Endothelial cell of umbilical vein (primary cell): Measurements from ENCODE around the gene OR2V1. TPM values are rescaled to one million over a fixed set of nuclear protein-coding genes. Genes with fewer than 3 reads are reported as not detected.
A peak's percentile ranks its signal among the peaks of the same experiment; 100 is the strongest.

ENCODE experiments used
- BruUV-seq: library from RNA; stranded (reverse); fragments of 400-500 nt; replicated peaks from 2 replicates; lab custom pipeline; 2021; lab: Mats Ljungman, UMichigan
- CTCF ChIA-PET: fragments of 300-600, 350-600 bp; sonication (Branson Sonifier 250); formaldehyde crosslinking; loops from one replicate; lab custom pipeline; 2021; ENCODE audit warnings: antibody characterized with exemption, inconsistent platforms; lab: Charles Lee
- POLR2A ChIA-PET: fragments of 300-600, 350-600 bp; sonication (Branson Sonifier 250); formaldehyde crosslinking; loops from one replicate; lab custom pipeline; 2021; ENCODE audit warnings: antibody characterized with exemption, inconsistent platforms; lab: Charles Lee
- DNase-seq: peaks from one replicate; pipeline ENCODE4 v3.0.0-alpha.2; 2011; ENCODE audit warnings: low read depth, low spot score
- FAIRE-seq: peaks from 2 replicates; lab custom pipeline; 2011; peaks lifted over from hg19 to GRCh38; lab: Jason Lieb, UNC
- H2AFZ ChIP-seq: 2 replicates; pipeline ENCODE4 v1.6.0; 2012; ENCODE audit warnings: low read depth, low read length, control low read depth, inconsistent platforms
- H3K27ac ChIP-seq: 2 replicates; pipeline ENCODE4 v1.5.1; 2011; ENCODE audit warnings: low read depth, mild to moderate bottlenecking, control low read depth, low read length, moderate library complexity; ENCODE audit not compliant: insufficient read depth
- H3K27me3 ChIP-seq, 2 experiments: 2 replicates each; pipeline versions ENCODE4 v1.6.0 to v1.6.1; 2011; ENCODE audit warnings: low read length in 2 of 2, mixed read lengths in 1 of 2; ENCODE audit not compliant: control insufficient read depth in 2 of 2, insufficient read depth in 2 of 2
- H3K36me3 ChIP-seq, 2 experiments: 2 replicates in 1 of 2; 3 replicates in 1 of 2; pipeline ENCODE4 v1.5.1; 2011; ENCODE audit warnings: low read length in 2 of 2, mild to moderate bottlenecking in 1 of 2, moderate library complexity in 1 of 2; ENCODE audit not compliant: control insufficient read depth in 2 of 2, insufficient read depth in 2 of 2; ENCODE audit errors: extremely low read depth in 1 of 2
- H3K4me1 ChIP-seq: 3 replicates; pipeline ENCODE4 v1.5.1; 2011; ENCODE audit warnings: mild to moderate bottlenecking, low read length; ENCODE audit not compliant: control insufficient read depth, insufficient read depth; ENCODE audit errors: extremely low read depth
- H3K4me2 ChIP-seq: 2 replicates; pipeline ENCODE4 v1.6.1; 2011; ENCODE audit warnings: low read length, control low read depth, mixed read lengths; ENCODE audit not compliant: insufficient read depth
- H3K4me3 ChIP-seq, 3 experiments: fragments of 200-600 bp in 1 of 3; sonication (generic), shearing (Covaris generic) in 1 of 3; replicated peaks in 1 of 3; 2 replicates each; pipeline ENCODE4 v1.5.1; 2011 to 2016; ENCODE audit warnings: control low read depth in 3 of 3, low read length in 3 of 3, mild to moderate bottlenecking in 2 of 3, inconsistent platforms in 1 of 3, low read depth in 1 of 3, moderate library complexity in 1 of 3; ENCODE audit not compliant: insufficient read depth in 1 of 3
- H3K79me2 ChIP-seq: 2 replicates; pipeline ENCODE4 v1.6.0; 2012; ENCODE audit warnings: low read length, inconsistent platforms; ENCODE audit not compliant: control insufficient read depth, insufficient read depth
- H3K9ac ChIP-seq: replicated peaks from 2 replicates; pipeline ENCODE3; 2011; ENCODE audit warnings: low read length, control low read depth; ENCODE audit not compliant: insufficient read depth; ENCODE audit errors: extremely low read depth
- H3K9me1 ChIP-seq: replicated peaks from 3 replicates; pipeline ENCODE4 v1.6.0; 2011; ENCODE audit warnings: mild to moderate bottlenecking, low read length; ENCODE audit not compliant: control insufficient read depth, insufficient read depth; ENCODE audit errors: extremely low read depth
- H3K9me3 ChIP-seq: replicated peaks from 2 replicates; pipeline ENCODE4 v1.5.1; 2012; ENCODE audit warnings: low read length, inconsistent platforms; ENCODE audit not compliant: control insufficient read depth, insufficient read depth
- H4K20me1 ChIP-seq: replicated peaks from 2 replicates; pipeline ENCODE3; 2011; ENCODE audit warnings: mild to moderate bottlenecking, low read length; ENCODE audit not compliant: control insufficient read depth, insufficient read depth; ENCODE audit errors: extremely low read depth
- CTCF ChIP-seq, 2 donors: IDR thresholded peaks; 1 replicate in 1 of 2; 2 replicates in 1 of 2; pipeline ENCODE4 v1.5.1; 2011; ENCODE audit warnings: low read length in 2 of 2, mild to moderate bottlenecking in 2 of 2, moderate library complexity in 2 of 2, control low read depth in 1 of 2, inconsistent platforms in 1 of 2, low read depth in 1 of 2; ENCODE audit not compliant: insufficient read depth in 1 of 2; ENCODE audit errors: extremely low read depth in 1 of 2
- EZH2 ChIP-seq: IDR thresholded peaks from 2 replicates; pipeline ENCODE4 v1.6.1; 2012; ENCODE audit warnings: borderline replicate concordance, low read depth, mild to moderate bottlenecking, moderate library complexity, low read length, inconsistent platforms; ENCODE audit not compliant: severe bottlenecking
- FOS ChIP-seq: IDR thresholded peaks from 2 replicates; pipeline ENCODE4 v1.6.1; 2011; ENCODE audit warnings: mild to moderate bottlenecking, low read length, moderate library complexity, borderline replicate concordance; ENCODE audit not compliant: insufficient read depth
- GATA2 ChIP-seq: IDR thresholded peaks from 2 replicates; pipeline ENCODE4 v1.7.0; 2011; ENCODE audit warnings: low read depth, mild to moderate bottlenecking, moderate library complexity, mixed read lengths, low read length; ENCODE audit not compliant: insufficient read length, insufficient read depth
- JUN ChIP-seq: IDR thresholded peaks from 2 replicates; pipeline ENCODE4 v1.6.1; 2011; ENCODE audit warnings: borderline replicate concordance, low read depth; ENCODE audit not compliant: insufficient read length, insufficient read depth
- MAX ChIP-seq: IDR thresholded peaks from 2 replicates; pipeline ENCODE4 v1.6.1; 2011; ENCODE audit not compliant: insufficient read depth, insufficient read length
- MYC ChIP-seq: IDR thresholded peaks from one replicate; pipeline ENCODE4 v1.6.1; 2011; ENCODE audit warnings: mild to moderate bottlenecking, low read depth, low read length
- POLR2A ChIP-seq: IDR thresholded peaks from 2 replicates; pipeline ENCODE4 v1.6.1; 2012; ENCODE audit warnings: low read depth, mild to moderate bottlenecking, control low read depth, low read length
- POLR2AphosphoS5 ChIP-seq: IDR thresholded peaks from 2 replicates; pipeline ENCODE4 v1.6.1; 2012; ENCODE audit warnings: low read depth, mild to moderate bottlenecking, control low read depth, low read length, moderate library complexity; ENCODE audit not compliant: insufficient read depth
- dilution Hi-C: fragments of 300-500 bp; cut with MboI; formaldehyde crosslinking; loops from one replicate; pipeline ENCODE4 v1.15.0; 2019; ENCODE audit warnings: low sequenced_read_pairs; ENCODE audit not compliant: extremely low pct_ligation_motif_present
- intact Hi-C: fragments of 100-400 bp; cut with micrococcal nuclease; formaldehyde crosslinking; loops from one replicate; pipeline ENCODE4 v1.10.0; 2022
- polyA plus RNA-seq, 4 experiments: library from polyadenylated mRNA; depleted of rRNA in 3 of 4; stranded (reverse) in 3 of 4; unstranded in 1 of 4; fragments of >200 nt; gene quantifications; 2 replicates each; pipeline versions ENCODE4 v1.2.1 to v1.2.3, GENCODE V29; 2011 to 2012; ENCODE audit warnings: missing spikeins in 1 of 4
- total RNA-seq: library from RNA; stranded (reverse); gene quantifications from 2 replicates; pipeline ENCODE4 v1.2.3, GENCODE V29; 2021

OR2V1 gene
- total and polyA plus RNA-seq, 2 donors (not counting 3 experiments of a cell fraction or from before 2014, with no cell fraction given), result not detected

GRCh38 chr5:181120306-181120705, 10.7 kb downstream of the OR2V1 start:
- dilution Hi-C loops, result no loop called here

GRCh38 chr5:181119105-181119504, 11.9 kb downstream of the OR2V1 start:
- Histone ChIP-seq H3K4me3 (no peak overlapping the region), H3K27me3 (peaks cover 16 to 26% of the 10 kb centered on the region in 2 experiments), H3K27ac (no peak overlapping the region), H3K9me3 (no peaks in the 10 kb centered on the region), H3K9ac (no peak overlapping the region), H2AFZ (no peak overlapping the region), H3K79me2 (no peaks in the 10 kb centered on the region), H3K9me1 (no peaks in the 10 kb centered on the region), H3K36me3 (no peaks in the 10 kb centered on the region), H3K4me2 (no peak overlapping the region), H4K20me1 (no peaks in the 10 kb centered on the region), H3K4me1 (peaks cover 4% of the 10 kb centered on the region)
- TF ChIP-seq FOS (no peak), JUN (no peak), EZH2 (no peak), MAX (no peak), GATA2 (no peak), POLR2A (no peak), MYC (no peak), CTCF (IDR thresholded peaks at IDR 0.05; ENCODE audit: extremely low read depth in 1 of 2, insufficient read depth in 1 of 2, low read depth in 1 of 2, low read length in 2 of 2) (no peak), POLR2AphosphoS5 (no peak)
- intact Hi-C loops (no loop called here), dilution Hi-C loops (no loop called here)
- no peak for FAIRE-seq
- ChIA-PET POLR2A (no interaction called here), CTCF (no interaction called here)
- no TSS peak for BruUV-seq
- DNase-seq, result no peak

More at GRCh38 chr5:181120306-181120705, 10.7 kb downstream of the OR2V1 start:
- H3K27ac ChIP-seq, result no peak overlapping the region
- no peak overlapping the region for H3K4me3 ChIP-seq
- FAIRE-seq, result no peak
- H4K20me1 ChIP-seq, result no peaks in the 10 kb centered on the region
- no peaks in the 10 kb centered on the region for H3K36me3 ChIP-seq
- H3K9ac ChIP-seq, result no peak overlapping the region
- peaks cover 10 to 17% of the 10 kb centered on the region in 2 experiments for H3K27me3 ChIP-seq
- H3K79me2 ChIP-seq, result no peaks in the 10 kb centered on the region
- H2AFZ ChIP-seq, result no peak overlapping the region
- no peaks in the 10 kb centered on the region for H3K9me1 ChIP-seq
- no peak overlapping the region for H3K4me2 ChIP-seq
- no peak for TF ChIP-seq GATA2
- TF ChIP-seq FOS, result peak; percentile 49
- intact Hi-C loops, result no loop called here
- peaks cover 3% of the 10 kb centered on the region for H3K4me1 ChIP-seq
- CTCF ChIA-PET, result no interaction called here
- POLR2A ChIA-PET, result no interaction called here
- H3K9me3 ChIP-seq, result no peaks in the 10 kb centered on the region
- BruUV-seq, result no TSS peak
- no peak for DNase-seq
